Measurements from ENCODE around the gene RAB1B. TPM values are rescaled to one million over a fixed set of nuclear protein-coding genes. Genes with fewer than 3 reads are reported as not detected.

The RAB1B gene
- total and polyA plus RNA-seq, 2 donors (not counting 1 experiment from before 2014, with no cell fraction given): 77.1 to 77.8 TPM

DNA sequence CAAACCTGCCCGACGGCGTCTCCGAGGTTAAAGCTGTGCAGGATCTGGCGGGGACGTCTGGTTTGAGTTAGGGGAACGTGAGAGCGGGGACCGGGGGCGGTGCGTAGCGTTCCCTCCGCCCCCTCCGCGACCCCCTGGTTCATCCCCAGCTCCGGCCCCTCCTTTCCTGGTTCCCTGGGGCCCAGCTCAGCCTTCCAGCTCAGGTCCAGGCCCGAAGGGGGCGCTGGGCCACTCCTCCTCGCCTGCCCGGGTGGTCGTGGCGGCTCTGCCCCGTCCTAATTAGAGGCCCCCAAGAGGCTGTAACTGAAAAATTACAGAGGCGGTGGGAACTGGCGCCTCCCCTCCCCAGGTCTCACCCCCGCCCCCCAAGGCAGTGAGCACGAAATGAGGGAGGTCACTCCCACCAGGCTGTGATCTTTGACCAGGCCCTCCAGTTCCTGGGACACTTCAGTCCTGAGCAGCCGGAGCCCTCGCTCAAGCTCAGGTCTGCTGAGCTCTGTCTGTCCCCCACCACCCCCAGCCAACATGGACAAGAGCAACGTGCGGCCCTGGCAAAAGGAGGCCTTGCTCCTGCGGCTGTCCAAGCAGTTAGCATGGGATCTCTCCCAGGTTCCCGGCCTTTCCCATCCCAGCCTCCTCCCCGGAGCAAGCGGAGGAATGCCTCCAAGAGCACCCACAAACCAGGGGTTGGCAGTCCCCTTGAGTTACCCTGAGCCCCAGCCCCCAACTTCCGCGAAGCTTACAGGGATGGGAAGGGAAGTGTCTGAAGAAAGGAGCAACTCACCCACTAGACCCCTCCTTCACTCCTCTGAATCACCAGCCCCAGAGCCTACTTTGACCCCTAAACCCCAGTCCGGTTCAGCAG is 45.1 kb downstream of the RAB1B start:
- Mint-ChIP-seq H3K4me3 (peak overlapping the region; percentile 99), H3K4me1 (peaks cover 43% of the 10 kb centered on the region), H3K9me3 (ENCODE audit: insufficient read depth) (no peaks in the 10 kb centered on the region), H3K27ac (peak overlapping the region; percentile 99), H3K27me3 (no peaks in the 10 kb centered on the region)
- ChIA-PET POLR2A (interaction anchor here (0.5 to 2.0 kb wide), 11 partner anchors 17 to 925 kb away, joined by 3 to 12 read pairs (median 5); partner anchors contain the start of genes BRMS1, DPP3, MRPL11 and NPAS4), CTCF (interaction anchor here (1.1 to 6.3 kb wide), 13 partner anchors 11 to 534 kb away, joined by 4 to 101 read pairs (median 20); partner anchors contain the start of genes B4GAT1, BRMS1, DPP3 and RIN1)
- H3K9me3 ChIP-seq (ENCODE audit: control extremely low read depth in 1 of 3, control insufficient read depth in 2 of 3, insufficient read depth in 1 of 3, low read length in 2 of 3): no peaks in the 10 kb centered on the region
- TF ChIP-seq EZH2 (IDR thresholded peaks at IDR 0.05; ENCODE audit: borderline replicate concordance, insufficient read depth, low read depth, low read length, poor library complexity, severe bottlenecking): no peak
- TF ChIP-seq, protein P1, sequence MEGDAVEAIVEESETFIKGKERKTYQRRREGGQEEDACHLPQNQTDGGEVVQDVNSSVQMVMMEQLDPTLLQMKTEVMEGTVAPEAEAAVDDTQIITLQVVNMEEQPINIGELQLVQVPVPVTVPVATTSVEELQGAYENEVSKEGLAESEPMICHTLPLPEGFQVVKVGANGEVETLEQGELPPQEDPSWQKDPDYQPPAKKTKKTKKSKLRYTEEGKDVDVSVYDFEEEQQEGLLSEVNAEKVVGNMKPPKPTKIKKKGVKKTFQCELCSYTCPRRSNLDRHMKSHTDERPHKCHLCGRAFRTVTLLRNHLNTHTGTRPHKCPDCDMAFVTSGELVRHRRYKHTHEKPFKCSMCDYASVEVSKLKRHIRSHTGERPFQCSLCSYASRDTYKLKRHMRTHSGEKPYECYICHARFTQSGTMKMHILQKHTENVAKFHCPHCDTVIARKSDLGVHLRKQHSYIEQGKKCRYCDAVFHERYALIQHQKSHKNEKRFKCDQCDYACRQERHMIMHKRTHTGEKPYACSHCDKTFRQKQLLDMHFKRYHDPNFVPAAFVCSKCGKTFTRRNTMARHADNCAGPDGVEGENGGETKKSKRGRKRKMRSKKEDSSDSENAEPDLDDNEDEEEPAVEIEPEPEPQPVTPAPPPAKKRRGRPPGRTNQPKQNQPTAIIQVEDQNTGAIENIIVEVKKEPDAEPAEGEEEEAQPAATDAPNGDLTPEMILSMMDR (IDR thresholded peaks at IDR 0.05): no peak
- ATAC-seq (ENCODE audit: low read depth) (no peak), DNase-seq (no peak)
- H3K9ac ChIP-seq (ENCODE audit: low read length): peak overlapping the region; percentile 62
- H3K4me3 ChIP-seq (ENCODE audit: control extremely low read depth in 1 of 5, extremely low read depth in 1 of 5, insufficient read depth in 1 of 5, low read depth in 2 of 5, low read length in 4 of 5): peak overlapping the region in 4 of 5 experiments; percentile 30 to 63 (median 53)
- peak overlapping the region; percentile 57 to 80 for H3K27ac ChIP-seq (ENCODE audit: low read length in 2 of 2)
- H4K20me1 ChIP-seq (ENCODE audit: control insufficient read depth, insufficient read depth, low read length, poor library complexity, severe bottlenecking): no peaks in the 10 kb centered on the region
- H2AFZ ChIP-seq (ENCODE audit: insufficient read depth, low read depth, low read length, poor library complexity, severe bottlenecking): peak overlapping the region; percentile 88
- no peaks in the 10 kb centered on the region for H3K27me3 ChIP-seq (replicated peaks in 1 of 4; ENCODE audit: control extremely low read depth in 1 of 4, control insufficient read depth in 3 of 4, insufficient read depth in 4 of 4, low read length in 3 of 4)
- H3K36me3 ChIP-seq (replicated peaks in 1 of 2; ENCODE audit: control extremely low read depth in 1 of 2, control insufficient read depth in 1 of 2, extremely low read depth in 1 of 2, insufficient read depth in 2 of 2, low read length in 1 of 2): no peaks in the 10 kb centered on the region
- intact Hi-C loops (cut with micrococcal nuclease): loop anchor here (2.0 kb wide), 1 partner anchor 365 kb away; no protein-coding TSS in a partner anchor
- H3K4me1 ChIP-seq (ENCODE audit: control insufficient read depth in 2 of 2, insufficient read depth in 2 of 2, low read length in 2 of 2): peaks cover 26 to 36% of the 10 kb centered on the region in 2 donors
- peak overlapping the region; percentile 89 for H3K4me2 ChIP-seq (replicated peaks; ENCODE audit: low read depth, low read length, poor library complexity, severe bottlenecking)
- 74% methylated on average over 35 of the region's 38 CpGs for WGBS (ENCODE audit: insufficient coverage)
- H3K79me2 ChIP-seq (ENCODE audit: control insufficient read depth, insufficient read depth, low read length): no peaks in the 10 kb centered on the region

DNA sequence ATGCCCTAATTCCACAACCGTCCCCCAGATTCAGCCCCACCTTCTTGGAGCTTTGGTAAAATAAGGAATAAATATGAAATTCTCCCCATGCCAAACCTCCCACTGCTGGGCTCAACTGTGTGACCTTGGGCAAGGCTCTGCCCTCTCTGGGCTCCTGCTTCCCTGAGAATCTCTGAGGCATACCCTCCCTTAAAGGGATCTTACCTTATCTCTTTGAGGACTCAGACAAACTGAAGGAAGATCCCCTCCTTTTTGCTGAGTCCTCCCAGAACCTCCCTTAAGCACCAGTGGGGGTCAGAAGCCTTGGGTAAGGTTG is 45.7 kb downstream of the RAB1B start:
- Histone ChIP-seq H3K27ac (ENCODE audit: low read length in 2 of 2) (peak overlapping the region in 1 of 2 donors; percentile 80), H3K4me3 (ENCODE audit: control extremely low read depth in 1 of 5, extremely low read depth in 1 of 5, insufficient read depth in 1 of 5, low read depth in 2 of 5, low read length in 4 of 5) (no peak overlapping the region), H3K79me2 (ENCODE audit: control insufficient read depth, insufficient read depth, low read length) (no peaks in the 10 kb centered on the region), H3K9ac (ENCODE audit: low read length) (no peak overlapping the region), H3K4me2 (replicated peaks; ENCODE audit: low read depth, low read length, poor library complexity, severe bottlenecking) (no peak overlapping the region), H3K36me3 (replicated peaks in 1 of 2; ENCODE audit: control extremely low read depth in 1 of 2, control insufficient read depth in 1 of 2, extremely low read depth in 1 of 2, insufficient read depth in 2 of 2, low read length in 1 of 2) (no peaks in the 10 kb centered on the region), H2AFZ (ENCODE audit: insufficient read depth, low read depth, low read length, poor library complexity, severe bottlenecking) (no peak overlapping the region), H3K4me1 (ENCODE audit: control insufficient read depth in 2 of 2, insufficient read depth in 2 of 2, low read length in 2 of 2) (peaks cover 32 to 42% of the 10 kb centered on the region in 2 donors), H3K27me3 (replicated peaks in 1 of 4; ENCODE audit: control extremely low read depth in 1 of 4, control insufficient read depth in 3 of 4, insufficient read depth in 4 of 4, low read length in 3 of 4) (no peaks in the 10 kb centered on the region), H3K9me3 (ENCODE audit: control extremely low read depth in 1 of 3, control insufficient read depth in 2 of 3, insufficient read depth in 1 of 3, low read length in 2 of 3) (no peaks in the 10 kb centered on the region), H4K20me1 (ENCODE audit: control insufficient read depth, insufficient read depth, low read length, poor library complexity, severe bottlenecking) (no peaks in the 10 kb centered on the region)
- POLR2A ChIA-PET: interaction anchor here (0.5 kb wide), 1 partner anchor 516 kb away, joined by 4 read pairs; no protein-coding TSS in a partner anchor
- WGBS (ENCODE audit: insufficient coverage): no CpG with 5 or more reads among the region's 1 CpG
- CTCF ChIA-PET: interaction anchor here (4.9 to 6.3 kb wide), 2 partner anchors 16 to 72 kb away, joined by 63 to 101 read pairs; no protein-coding TSS in a partner anchor
- Mint-ChIP-seq H3K27me3 (no peaks in the 10 kb centered on the region), H3K9me3 (ENCODE audit: insufficient read depth) (no peaks in the 10 kb centered on the region), H3K4me3 (peak overlapping the region; percentile 61), H3K27ac (peak overlapping the region; percentile 53), H3K4me1 (peaks cover 48% of the 10 kb centered on the region)
- intact Hi-C loops (cut with micrococcal nuclease): no loop called here
- DNase-seq (no peak), ATAC-seq (ENCODE audit: low read depth) (no peak)
- TF ChIP-seq EZH2 (IDR thresholded peaks at IDR 0.05; ENCODE audit: borderline replicate concordance, insufficient read depth, low read depth, low read length, poor library complexity, severe bottlenecking): no peak
- TF ChIP-seq, protein P1 (IDR thresholded peaks at IDR 0.05): no peak

All from B cell (primary cell).